Esophagus squamous epithelium (tissue), 5 donors: ENCODE data around the gene MEGF6. TPM values are rescaled to one million over a fixed set of nuclear protein-coding genes. Genes with fewer than 3 reads are reported as not detected.

Experiments
- DNase-seq: peaks from one replicate; lab custom pipeline; 2025; lab: John Stamatoyannopoulos, UW
- H3K27ac ChIP-seq, 4 donors: fragments of 200-600 bp; sonication (generic); one replicate each; pipeline ENCODE4 v1.5.1; 2016 to 2019; ENCODE audit warnings: mild to moderate bottlenecking in 1 of 4
- H3K27me3 ChIP-seq, 4 donors: fragments of 200-600 bp; sonication (generic); 1 replicate in 3 of 4; 2 replicates in 1 of 4; pipeline versions ENCODE4 v1.5.1 to v1.6.0; 2017 to 2021; ENCODE audit warnings: antibody characterized with exemption in 1 of 4
- H3K36me3 ChIP-seq, 3 donors: fragments of 200-600 bp; sonication (generic); one replicate each; pipeline ENCODE4 v1.5.1; 2016 to 2019
- H3K4me1 ChIP-seq, 3 donors: fragments of 200-600 bp; sonication (generic); one replicate each; pipeline ENCODE4 v1.5.1; 2017 to 2019
- H3K4me3 ChIP-seq, 4 donors: fragments of 200-600 bp; sonication (generic); 1 replicate in 3 of 4; 2 replicates in 1 of 4; pipeline ENCODE4 v1.5.1; 2016 to 2019; ENCODE audit warnings: mild to moderate bottlenecking in 2 of 4, moderate library complexity in 1 of 4
- H3K9me3 ChIP-seq, 3 donors: fragments of 200-600 bp; sonication (generic); one replicate each; pipeline ENCODE4 v1.5.1; 2016 to 2019
- POLR2A ChIP-seq, 4 donors: fragments of 450-650 bp; IDR thresholded peaks; one replicate each; pipeline ENCODE4 v1.6.1; 2017; ENCODE audit warnings: antibody characterized with exemption in 4 of 4, mild to moderate bottlenecking in 4 of 4, moderate library complexity in 3 of 4
- WGBS, 2 donors: methylation state at CpG; one replicate each; pipeline ENCODE4 v1.1.5; 2018; 5-methylcytosine and 5-hydroxymethylcytosine counted together
- intact Hi-C: fragments of 100-400 bp; cut with DNase I; formaldehyde crosslinking; loops from one replicate; pipeline ENCODE4 v1.15.0; 2022
- total RNA-seq, 4 donors: library from RNA; depleted of rRNA; stranded (reverse); fragments of >200 nt; gene quantifications; one replicate each; pipeline ENCODE4 v1.1.0, GENCODE V29; 2016
- TF ChIP-seq, protein P1 (sequence below), 6 experiments: fragments of 450-650 bp in 4 of 6; fragments of 200-600 bp in 2 of 6; sonication (generic) in 2 of 6; IDR thresholded peaks; one replicate each; pipeline ENCODE4 v1.5.1; 2016 to 2019; ENCODE audit warnings: antibody characterized with exemption in 6 of 6, mild to moderate bottlenecking in 4 of 6, moderate library complexity in 4 of 6
- donor health status: DM: yes; HTN: yes; CAD: no.

The MEGF6 gene
- total RNA-seq, 4 donors from 2014 or later = 8.8 to 27.1 (median 16.8) TPM

DNA sequence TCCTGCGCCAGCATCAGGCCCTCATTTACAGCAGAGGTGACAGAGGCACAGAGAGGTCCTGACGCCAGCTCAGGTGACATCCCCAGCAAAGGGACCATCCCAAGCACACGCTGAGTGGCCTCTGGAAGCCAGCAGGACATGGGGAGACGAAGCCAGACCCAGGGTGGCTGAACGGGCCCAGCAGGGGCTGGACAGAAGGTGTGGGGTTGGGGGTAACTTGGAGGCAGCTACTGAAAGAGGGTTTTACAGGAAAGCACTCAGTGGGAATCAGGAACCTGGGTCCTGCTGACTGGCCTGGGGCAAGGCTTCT is 158.5 kb downstream of the MEGF6 start:
- Histone ChIP-seq H3K4me1 (peaks cover 24 to 51% (median 31%) of the 10 kb centered on the region in 3 donors), H3K4me3 (no peak overlapping the region), H3K36me3 (no peaks in the 10 kb centered on the region), H3K9me3 (no peaks in the 10 kb centered on the region), H3K27me3 (peaks cover 0 to 73% (median 2%) of the 10 kb centered on the region in 4 donors), H3K27ac (no peak overlapping the region)
- 0 to 17% methylated on average over 1 to 2 of the region's 5 CpGs for WGBS, 2 donors
- no peak for TF ChIP-seq POLR2A (IDR thresholded peaks at IDR 0.05)
- TF ChIP-seq, protein P1, sequence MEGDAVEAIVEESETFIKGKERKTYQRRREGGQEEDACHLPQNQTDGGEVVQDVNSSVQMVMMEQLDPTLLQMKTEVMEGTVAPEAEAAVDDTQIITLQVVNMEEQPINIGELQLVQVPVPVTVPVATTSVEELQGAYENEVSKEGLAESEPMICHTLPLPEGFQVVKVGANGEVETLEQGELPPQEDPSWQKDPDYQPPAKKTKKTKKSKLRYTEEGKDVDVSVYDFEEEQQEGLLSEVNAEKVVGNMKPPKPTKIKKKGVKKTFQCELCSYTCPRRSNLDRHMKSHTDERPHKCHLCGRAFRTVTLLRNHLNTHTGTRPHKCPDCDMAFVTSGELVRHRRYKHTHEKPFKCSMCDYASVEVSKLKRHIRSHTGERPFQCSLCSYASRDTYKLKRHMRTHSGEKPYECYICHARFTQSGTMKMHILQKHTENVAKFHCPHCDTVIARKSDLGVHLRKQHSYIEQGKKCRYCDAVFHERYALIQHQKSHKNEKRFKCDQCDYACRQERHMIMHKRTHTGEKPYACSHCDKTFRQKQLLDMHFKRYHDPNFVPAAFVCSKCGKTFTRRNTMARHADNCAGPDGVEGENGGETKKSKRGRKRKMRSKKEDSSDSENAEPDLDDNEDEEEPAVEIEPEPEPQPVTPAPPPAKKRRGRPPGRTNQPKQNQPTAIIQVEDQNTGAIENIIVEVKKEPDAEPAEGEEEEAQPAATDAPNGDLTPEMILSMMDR (IDR thresholded peaks at IDR 0.05) = no peak
- no peak for DNase-seq
- intact Hi-C loops = loop anchor here (5.0 kb wide), 1 partner anchor 169 kb away; no protein-coding TSS in a partner anchor

DNA sequence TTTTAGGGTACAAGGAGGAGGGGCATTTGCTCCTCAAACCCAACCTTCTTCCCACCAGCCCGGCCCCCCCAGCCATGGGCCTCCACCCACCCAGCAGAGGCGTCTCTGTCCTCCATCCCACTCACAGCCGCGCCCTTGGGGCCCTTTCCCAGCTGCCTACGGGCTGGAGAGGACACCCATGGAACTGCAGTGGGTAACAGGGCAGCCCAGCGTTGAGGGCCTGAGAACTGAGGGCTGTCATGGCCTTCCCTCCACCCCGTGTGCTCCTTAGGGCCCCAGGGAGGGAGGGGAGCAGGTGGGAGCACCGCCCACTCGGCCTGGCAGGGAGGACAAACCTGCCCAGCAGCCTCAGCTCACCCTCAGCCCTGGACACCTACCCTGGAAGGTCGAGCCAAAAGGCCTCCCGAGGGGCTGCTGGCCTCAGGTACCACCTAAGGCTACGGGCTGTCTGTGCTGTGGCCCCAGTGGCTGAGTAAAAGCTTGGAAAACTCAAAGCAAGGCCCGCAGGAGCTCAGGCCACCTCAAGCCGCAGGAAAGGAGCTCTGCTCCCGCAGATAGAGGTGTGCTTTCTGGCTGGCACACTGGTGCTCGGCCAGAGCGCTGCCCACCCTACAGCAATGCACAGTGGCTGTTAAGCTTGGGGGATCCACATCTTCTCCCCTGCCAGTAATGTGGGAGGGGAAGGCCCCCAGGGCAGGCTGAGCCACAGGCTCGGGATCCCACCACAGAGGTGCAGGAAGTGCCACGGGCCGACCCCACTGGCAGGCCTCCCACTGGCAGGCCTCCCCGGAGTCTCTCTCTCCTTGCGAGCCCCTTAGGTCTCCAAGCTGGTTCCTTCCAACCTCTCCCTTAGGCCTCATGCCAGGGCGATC is 159.1 kb downstream of the MEGF6 start:
- no peak for DNase-seq
- intact Hi-C loops = loop anchor here (5.0 kb wide), 1 partner anchor 170 kb away; no protein-coding TSS in a partner anchor
- H3K4me3 ChIP-seq = no peak overlapping the region
- peaks cover 0 to 73% (median 2%) of the 10 kb centered on the region in 4 donors for H3K27me3 ChIP-seq
- 36 to 51% methylated on average over 4 to 5 of the region's 23 CpGs for WGBS, 2 donors
- TF ChIP-seq, protein P1 (IDR thresholded peaks at IDR 0.05) = no peak
- TF ChIP-seq POLR2A (IDR thresholded peaks at IDR 0.05) = no peak
- peaks cover 18 to 45% (median 26%) of the 10 kb centered on the region in 3 donors for H3K4me1 ChIP-seq
- no peaks in the 10 kb centered on the region for H3K36me3 ChIP-seq
- H3K27ac ChIP-seq = no peak overlapping the region
- no peaks in the 10 kb centered on the region for H3K9me3 ChIP-seq

DNA sequence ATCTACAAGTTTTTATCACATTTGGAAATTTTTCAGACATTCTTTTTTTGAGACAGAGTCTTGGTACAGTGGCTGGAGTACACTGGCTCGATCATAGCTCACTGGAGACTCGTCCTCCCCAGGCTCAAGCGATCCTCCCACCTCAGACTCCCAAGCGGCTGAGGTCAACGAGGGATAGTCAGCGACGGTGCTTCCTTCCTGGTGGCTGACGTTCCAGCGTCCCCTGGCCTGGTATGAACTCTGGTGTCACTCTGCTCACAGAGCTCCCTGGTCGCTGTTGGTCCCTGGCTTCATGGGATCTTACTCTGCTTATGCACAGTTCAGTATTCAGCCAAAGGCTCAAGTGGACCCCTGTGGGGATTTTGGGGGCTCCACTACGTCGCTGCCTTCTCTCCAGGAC is 160.3 kb downstream of the MEGF6 start:
- peaks cover 17 to 33% (median 20%) of the 10 kb centered on the region in 3 donors for H3K4me1 ChIP-seq
- peaks cover 0 to 73% (median 2%) of the 10 kb centered on the region in 4 donors for H3K27me3 ChIP-seq
- H3K4me3 ChIP-seq = no peak overlapping the region
- TF ChIP-seq, protein P1 (IDR thresholded peaks at IDR 0.05) = no peak
- no peak for TF ChIP-seq POLR2A (IDR thresholded peaks at IDR 0.05)
- 63 to 80% methylated on average over 6 to 9 of the region's 12 CpGs for WGBS, 2 donors
- intact Hi-C loops = loop anchor here (5.0 kb wide), 1 partner anchor 171 kb away; no protein-coding TSS in a partner anchor
- H3K36me3 ChIP-seq = no peaks in the 10 kb centered on the region
- H3K9me3 ChIP-seq = peaks cover 0 to 6% (median 0%) of the 10 kb centered on the region in 3 donors
- no peak for DNase-seq
- no peak overlapping the region for H3K27ac ChIP-seq

DNA sequence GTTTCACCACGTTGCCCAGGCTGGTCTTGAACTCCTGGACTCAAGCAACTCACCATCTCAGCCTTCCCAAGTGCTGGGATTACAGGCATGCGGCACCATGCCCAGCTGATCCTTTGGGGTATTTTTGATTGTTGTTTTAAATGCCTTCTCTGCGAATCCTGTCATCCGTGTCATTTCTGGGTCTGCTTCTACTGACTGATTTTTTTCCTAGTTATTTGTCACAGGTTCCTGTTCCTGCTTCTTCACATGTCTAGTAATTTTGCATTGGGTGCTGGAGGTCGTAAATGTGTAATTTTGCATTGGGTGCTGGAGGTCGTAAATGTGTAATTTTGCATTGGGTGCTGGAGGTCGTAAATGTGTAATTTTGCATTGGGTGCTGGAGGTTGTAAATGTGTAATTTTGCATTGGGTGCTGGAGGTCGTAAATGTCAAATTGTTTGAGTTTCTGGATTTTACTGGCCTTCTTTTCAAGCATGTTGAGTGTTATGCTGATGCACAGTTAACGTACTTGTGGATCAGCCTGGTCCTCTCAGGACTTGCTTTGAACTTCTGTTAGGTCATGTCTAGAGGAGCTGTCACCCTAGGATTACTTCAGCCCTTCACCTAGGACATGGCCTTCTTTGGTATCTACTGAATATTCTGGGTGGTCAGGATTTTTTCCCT is 161.0 kb downstream of the MEGF6 start:
- TF ChIP-seq, protein P1 (IDR thresholded peaks at IDR 0.05) = no peak
- no peak for TF ChIP-seq POLR2A (IDR thresholded peaks at IDR 0.05)
- intact Hi-C loops = loop anchor here (5.0 kb wide), 1 partner anchor 172 kb away; no protein-coding TSS in a partner anchor
- 76 to 77% methylated on average over 9 of the region's 9 CpGs for WGBS, 2 donors

More for the DNA sequence above, 161.0 kb downstream of the MEGF6 start:
- Histone ChIP-seq H3K36me3 (no peaks in the 10 kb centered on the region), H3K27ac (no peak overlapping the region), H3K4me3 (no peak overlapping the region), H3K4me1 (peaks cover 14 to 26% (median 17%) of the 10 kb centered on the region in 3 donors), H3K27me3 (peaks cover 0 to 69% (median 2%) of the 10 kb centered on the region in 4 donors), H3K9me3 (peaks cover 0 to 9% (median 0%) of the 10 kb centered on the region in 3 donors)
- no peak for DNase-seq
